GM23338 (cell line): Measurements from ENCODE around the gene WNT5B. TPM values are rescaled to one million over a fixed set of nuclear protein-coding genes. Genes with fewer than 3 reads are reported as not detected.
A peak's percentile ranks its signal among the peaks of the same experiment; 100 is the strongest.

Experiments
- ATAC-seq: fragments of 200-7000 bp; cut with Tn5 transposase; 3 replicates; pipeline ENCODE4 v1.9.1; 2020
- DNase-seq: peaks from one replicate; pipeline ENCODE4 v3.0.0-alpha.2; 2015; ENCODE audit warnings: low spot score
- H2AFZ ChIP-seq: fragments of 200-600 bp; sonication (generic); 2 replicates; pipeline ENCODE4 v1.8.0; 2016; ENCODE audit warnings: antibody characterized with exemption, mild to moderate bottlenecking, moderate library complexity
- H3F3A ChIP-seq: fragments of 200-600 bp; sonication (generic); replicated peaks from 2 replicates; pipeline ENCODE4 v1.8.0; 2017; ENCODE audit warnings: antibody characterized with exemption, mixed run types, low read depth
- H3K27ac ChIP-seq: fragments of 200-600 bp; sonication (generic); 2 replicates; pipeline ENCODE4 v1.6.1; 2016; ENCODE audit warnings: low read depth
- H3K27me3 ChIP-seq: fragments of 200-600 bp; sonication (generic); 2 replicates; pipeline ENCODE4 v1.8.0; 2016; ENCODE audit warnings: mild to moderate bottlenecking, mixed run types, moderate library complexity; ENCODE audit not compliant: insufficient read depth
- H3K36me3 ChIP-seq: fragments of 200-600 bp; sonication (generic); 2 replicates; pipeline ENCODE4 v1.8.0; 2016; ENCODE audit warnings: mild to moderate bottlenecking; ENCODE audit not compliant: insufficient read depth
- H3K4me1 ChIP-seq: fragments of 200-600 bp; sonication (generic); 2 replicates; pipeline ENCODE4 v1.8.0; 2016; ENCODE audit warnings: mild to moderate bottlenecking, moderate library complexity; ENCODE audit not compliant: insufficient read depth
- H3K4me2 ChIP-seq: fragments of 200-600 bp; sonication (generic); 2 replicates; pipeline ENCODE4 v1.7.1; 2017; ENCODE audit warnings: mixed run types
- H3K4me3 ChIP-seq: fragments of 200-600 bp; sonication (generic); 2 replicates; pipeline ENCODE4 v1.6.1; 2016; ENCODE audit warnings: mixed run types
- H3K79me2 ChIP-seq: fragments of 200-600 bp; sonication (generic); replicated peaks from 2 replicates; pipeline ENCODE4 v1.8.0; 2017; ENCODE audit warnings: mild to moderate bottlenecking; ENCODE audit not compliant: insufficient read depth
- H3K9me2 ChIP-seq: fragments of 200-600 bp; sonication (generic); 2 replicates; pipeline ENCODE4 v1.8.0; 2017; ENCODE audit not compliant: insufficient read depth
- H4K20me1 ChIP-seq: fragments of 200-600 bp; sonication (generic); replicated peaks from 2 replicates; pipeline ENCODE4 v1.8.0; 2017; ENCODE audit warnings: mild to moderate bottlenecking; ENCODE audit not compliant: insufficient read depth
- H3K27ac Mint-ChIP-seq: 2 replicates; pipeline ENCODE4 v1.8.0; 2020; ENCODE audit warnings: inconsistent platforms, mild to moderate bottlenecking, moderate library complexity, mixed read lengths
- H3K27me3 Mint-ChIP-seq: 3 replicates; pipeline ENCODE4 v1.8.0; 2022; ENCODE audit warnings: low read depth, mild to moderate bottlenecking, moderate library complexity, mixed read lengths, inconsistent platforms; ENCODE audit not compliant: insufficient read depth, poor library complexity
- H3K36me3 Mint-ChIP-seq: 3 replicates; pipeline ENCODE4 v1.8.0; 2021; ENCODE audit warnings: low read depth, mild to moderate bottlenecking, inconsistent platforms, moderate library complexity, mixed read lengths
- H3K4me1 Mint-ChIP-seq: 3 replicates; pipeline ENCODE4 v1.8.0; 2020; ENCODE audit warnings: mild to moderate bottlenecking, inconsistent platforms, mixed read lengths
- H3K4me3 Mint-ChIP-seq: 3 replicates; pipeline ENCODE4 v1.8.0; 2021; ENCODE audit warnings: moderate library complexity, mild to moderate bottlenecking, inconsistent platforms, mixed read lengths
- H3K9me3 Mint-ChIP-seq: 3 replicates; pipeline ENCODE4 v1.8.0; 2020; ENCODE audit warnings: moderate library complexity, mild to moderate bottlenecking, inconsistent platforms, mixed read lengths
- CREB1 ChIP-seq: fragments of 250-450 bp; sonication (Bioruptor Pico); IDR thresholded peaks from 2 replicates; pipeline ENCODE4 v1.5.0; 2020; ENCODE audit warnings: low read depth, mild to moderate bottlenecking, moderate library complexity
- EZH2 ChIP-seq: fragments of 200-600 bp; sonication (generic); IDR thresholded peaks from one replicate; pipeline ENCODE4 v1.8.0; 2017; ENCODE audit warnings: antibody characterized with exemption, mild to moderate bottlenecking, low read depth; ENCODE audit not compliant: unreplicated experiment
- EZH2phosphoT487 ChIP-seq: fragments of 200-600 bp; sonication (generic); IDR thresholded peaks from one replicate; pipeline ENCODE4 v1.8.1; 2018; ENCODE audit warnings: antibody characterized with exemption; ENCODE audit not compliant: unreplicated experiment
- JUNB ChIP-seq: IDR thresholded peaks from one replicate; pipeline ENCODE4 v1.6.1; 2016; ENCODE audit warnings: antibody characterized with exemption; ENCODE audit not compliant: unreplicated experiment
- NANOG ChIP-seq: IDR thresholded peaks from 2 replicates; pipeline ENCODE4 v1.6.1; 2016; ENCODE audit warnings: antibody characterized with exemption, borderline replicate concordance
- POLR2AphosphoS5 ChIP-seq: IDR thresholded peaks from 2 replicates; pipeline ENCODE4 v1.6.1; 2016; ENCODE audit warnings: antibody characterized with exemption, low read depth
- STAT1 ChIP-seq: IDR thresholded peaks from one replicate; pipeline ENCODE4 v1.6.1; 2016; ENCODE audit warnings: antibody characterized with exemption; ENCODE audit not compliant: unreplicated experiment
- polyA plus RNA-seq: library from polyadenylated mRNA; unstranded; fragments of >200 nt; fragmentation: Nextera tagmentation; extraction: Ambion mirVana; gene quantifications from 2 replicates; pipeline ENCODE4 v1.2.1, GENCODE V29; 2016
- total RNA-seq: library from RNA; depleted of rRNA; stranded (reverse); fragments of >200 nt; shearing (Covaris generic); gene quantifications from 2 replicates; pipeline ENCODE4 v1.2.3, GENCODE V29; 2014
- TF ChIP-seq, protein P1 (sequence below), 2 experiments: fragments of 200-600 bp in 1 of 2; sonication (generic) in 1 of 2; conservative IDR thresholded peaks; 2 replicates each; pipeline versions ENCODE4 v1.5.1 to v1.6.1; 2016 to 2017; ENCODE audit warnings: antibody characterized with exemption in 2 of 2, low read depth in 2 of 2, mild to moderate bottlenecking in 2 of 2, moderate library complexity in 1 of 2
- TF ChIP-seq, protein P2 (sequence below): IDR thresholded peaks from 2 replicates; pipeline ENCODE4 v1.6.1; 2016; ENCODE audit warnings: antibody characterized with exemption
- TF ChIP-seq, protein P3 (sequence below): IDR thresholded peaks from one replicate; pipeline ENCODE4 v1.6.1; 2018; ENCODE audit warnings: antibody characterized with exemption; ENCODE audit not compliant: unreplicated experiment

The WNT5B gene
- total and polyA plus RNA-seq, 2 experiments from 2014 or later = 1.4 to 2.7 TPM

DNA sequence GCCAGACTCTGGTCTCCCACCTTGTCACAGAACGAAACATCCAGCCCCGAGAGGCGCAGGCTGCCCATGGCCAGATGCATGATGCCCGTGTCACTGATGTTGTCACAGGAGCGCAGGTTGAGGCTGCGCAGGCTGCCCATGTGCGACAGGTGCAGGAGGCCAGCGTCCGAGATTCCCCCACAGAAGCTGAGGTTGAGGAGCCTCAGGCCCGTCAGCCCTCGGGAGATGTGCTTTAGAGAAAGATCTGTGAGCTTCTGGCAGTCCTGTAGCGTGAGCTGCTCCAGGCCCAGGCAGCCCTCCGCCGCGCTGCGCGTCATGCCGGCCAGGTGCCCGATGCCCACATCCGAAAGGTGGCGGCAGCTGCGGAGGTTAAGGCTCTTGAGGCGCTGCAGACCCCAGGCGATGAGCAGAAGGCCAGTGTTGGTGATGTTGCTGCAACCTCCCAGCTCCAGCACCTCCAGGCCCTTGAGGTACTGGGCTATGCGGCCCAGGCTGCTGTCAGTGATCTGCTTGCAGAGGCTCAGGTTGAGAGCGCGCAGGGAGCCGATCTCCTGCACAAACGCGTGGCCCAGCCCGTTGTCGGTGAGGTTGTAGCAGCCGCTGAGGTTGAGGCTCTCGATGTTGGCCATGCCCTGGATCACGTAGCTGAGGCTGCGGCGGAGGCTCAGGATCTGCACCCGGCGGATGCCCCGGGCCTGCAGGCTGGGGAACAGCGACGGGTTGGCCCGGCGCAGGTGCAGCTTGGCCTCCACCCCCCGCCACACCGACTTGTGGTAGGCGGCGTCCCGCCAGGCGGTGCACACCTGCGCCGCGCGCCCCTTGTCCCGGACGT, 35.6 kb upstream of the WNT5B start:
- no peaks in the 10 kb centered on the region for H3K36me3 ChIP-seq
- DNase-seq (peak; percentile 53), ATAC-seq (peak; percentile 13)
- Mint-ChIP-seq H3K4me1 (peaks cover 53% of the 10 kb centered on the region), H3K4me3 (peak overlapping the region; percentile 79), H3K27ac (no peak overlapping the region), H3K27me3 (peaks cover 77% of the 10 kb centered on the region), H3K36me3 (peaks cover 4% of the 10 kb centered on the region; the same call in 1 of the 3 replicates), H3K9me3 (no peaks in the 10 kb centered on the region; the same call in 2 of the 3 replicates)
- H3K27ac ChIP-seq = no peak overlapping the region
- peak overlapping the region; percentile 76 for H3K4me2 ChIP-seq
- no peaks in the 10 kb centered on the region for H3K9me2 ChIP-seq
- peaks cover 31% of the 10 kb centered on the region for H3F3A ChIP-seq
- H3K27me3 ChIP-seq = peaks cover 85% of the 10 kb centered on the region
- peak overlapping the region; percentile 65 for H3K4me3 ChIP-seq
- no peak overlapping the region for H2AFZ ChIP-seq
- H3K4me1 ChIP-seq = peaks cover 35% of the 10 kb centered on the region
- TF ChIP-seq EZH2 (peak; percentile 46), NANOG (no peak), EZH2phosphoT487 (peak; percentile 39)
- H3K79me2 ChIP-seq = peaks cover 16% of the 10 kb centered on the region; the same call in 1 of the 2 replicates
- peaks cover 15% of the 10 kb centered on the region for H4K20me1 ChIP-seq

DNA sequence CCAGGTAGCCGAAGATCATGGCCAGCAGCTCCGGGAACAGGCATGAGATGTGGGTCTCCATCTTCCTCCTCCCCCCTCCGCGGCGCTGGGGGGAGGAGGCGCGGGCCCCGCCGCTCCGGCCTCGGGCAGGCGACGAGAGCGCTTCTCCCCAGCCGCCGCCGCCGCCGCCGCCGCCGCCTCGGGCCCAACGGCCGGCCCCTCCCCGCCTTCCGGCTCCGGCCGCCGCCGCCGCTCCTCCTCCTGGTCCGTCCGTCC, 35.1 kb upstream of the WNT5B start:
- Histone ChIP-seq H3K36me3 (no peaks in the 10 kb centered on the region), H3K4me3 (peak overlapping the region; percentile 65), H3K4me2 (peak overlapping the region; percentile 76), H3K79me2 (peaks cover 16% of the 10 kb centered on the region; the same call in 1 of the 2 replicates), H3K27me3 (peaks cover 80% of the 10 kb centered on the region), H4K20me1 (peaks cover 11% of the 10 kb centered on the region), H3K9me2 (no peaks in the 10 kb centered on the region), H3K27ac (no peak overlapping the region), H3K4me1 (peaks cover 30% of the 10 kb centered on the region), H2AFZ (no peak overlapping the region), H3F3A (peaks cover 31% of the 10 kb centered on the region)
- no peaks in the 10 kb centered on the region; the same call in 2 of the 3 replicates for H3K9me3 Mint-ChIP-seq
- peaks cover 4% of the 10 kb centered on the region; the same call in 1 of the 3 replicates for H3K36me3 Mint-ChIP-seq
- peak; percentile 4; the same call in 2 of the 3 replicates for ATAC-seq
- no peak overlapping the region for H3K27ac Mint-ChIP-seq
- H3K4me1 Mint-ChIP-seq = peaks cover 48% of the 10 kb centered on the region
- H3K4me3 Mint-ChIP-seq = peak overlapping the region; percentile 79; the same call in 2 of the 3 replicates
- DNase-seq = no peak
- H3K27me3 Mint-ChIP-seq = peaks cover 77% of the 10 kb centered on the region
- TF ChIP-seq CREB1 (CRISPR knock-in tag) (no peak), EZH2phosphoT487 (no peak), POLR2AphosphoS5 (no peak), EZH2 (no peak), STAT1 (no peak), JUNB (no peak)
- TF ChIP-seq, protein P1, sequence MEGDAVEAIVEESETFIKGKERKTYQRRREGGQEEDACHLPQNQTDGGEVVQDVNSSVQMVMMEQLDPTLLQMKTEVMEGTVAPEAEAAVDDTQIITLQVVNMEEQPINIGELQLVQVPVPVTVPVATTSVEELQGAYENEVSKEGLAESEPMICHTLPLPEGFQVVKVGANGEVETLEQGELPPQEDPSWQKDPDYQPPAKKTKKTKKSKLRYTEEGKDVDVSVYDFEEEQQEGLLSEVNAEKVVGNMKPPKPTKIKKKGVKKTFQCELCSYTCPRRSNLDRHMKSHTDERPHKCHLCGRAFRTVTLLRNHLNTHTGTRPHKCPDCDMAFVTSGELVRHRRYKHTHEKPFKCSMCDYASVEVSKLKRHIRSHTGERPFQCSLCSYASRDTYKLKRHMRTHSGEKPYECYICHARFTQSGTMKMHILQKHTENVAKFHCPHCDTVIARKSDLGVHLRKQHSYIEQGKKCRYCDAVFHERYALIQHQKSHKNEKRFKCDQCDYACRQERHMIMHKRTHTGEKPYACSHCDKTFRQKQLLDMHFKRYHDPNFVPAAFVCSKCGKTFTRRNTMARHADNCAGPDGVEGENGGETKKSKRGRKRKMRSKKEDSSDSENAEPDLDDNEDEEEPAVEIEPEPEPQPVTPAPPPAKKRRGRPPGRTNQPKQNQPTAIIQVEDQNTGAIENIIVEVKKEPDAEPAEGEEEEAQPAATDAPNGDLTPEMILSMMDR (conservative IDR thresholded peaks at IDR 0.05; ENCODE audit: low read depth in 2 of 2) = no peak
- TF ChIP-seq, protein P2, sequence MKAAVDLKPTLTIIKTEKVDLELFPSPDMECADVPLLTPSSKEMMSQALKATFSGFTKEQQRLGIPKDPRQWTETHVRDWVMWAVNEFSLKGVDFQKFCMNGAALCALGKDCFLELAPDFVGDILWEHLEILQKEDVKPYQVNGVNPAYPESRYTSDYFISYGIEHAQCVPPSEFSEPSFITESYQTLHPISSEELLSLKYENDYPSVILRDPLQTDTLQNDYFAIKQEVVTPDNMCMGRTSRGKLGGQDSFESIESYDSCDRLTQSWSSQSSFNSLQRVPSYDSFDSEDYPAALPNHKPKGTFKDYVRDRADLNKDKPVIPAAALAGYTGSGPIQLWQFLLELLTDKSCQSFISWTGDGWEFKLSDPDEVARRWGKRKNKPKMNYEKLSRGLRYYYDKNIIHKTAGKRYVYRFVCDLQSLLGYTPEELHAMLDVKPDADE = no peak
- TF ChIP-seq, protein P3, sequence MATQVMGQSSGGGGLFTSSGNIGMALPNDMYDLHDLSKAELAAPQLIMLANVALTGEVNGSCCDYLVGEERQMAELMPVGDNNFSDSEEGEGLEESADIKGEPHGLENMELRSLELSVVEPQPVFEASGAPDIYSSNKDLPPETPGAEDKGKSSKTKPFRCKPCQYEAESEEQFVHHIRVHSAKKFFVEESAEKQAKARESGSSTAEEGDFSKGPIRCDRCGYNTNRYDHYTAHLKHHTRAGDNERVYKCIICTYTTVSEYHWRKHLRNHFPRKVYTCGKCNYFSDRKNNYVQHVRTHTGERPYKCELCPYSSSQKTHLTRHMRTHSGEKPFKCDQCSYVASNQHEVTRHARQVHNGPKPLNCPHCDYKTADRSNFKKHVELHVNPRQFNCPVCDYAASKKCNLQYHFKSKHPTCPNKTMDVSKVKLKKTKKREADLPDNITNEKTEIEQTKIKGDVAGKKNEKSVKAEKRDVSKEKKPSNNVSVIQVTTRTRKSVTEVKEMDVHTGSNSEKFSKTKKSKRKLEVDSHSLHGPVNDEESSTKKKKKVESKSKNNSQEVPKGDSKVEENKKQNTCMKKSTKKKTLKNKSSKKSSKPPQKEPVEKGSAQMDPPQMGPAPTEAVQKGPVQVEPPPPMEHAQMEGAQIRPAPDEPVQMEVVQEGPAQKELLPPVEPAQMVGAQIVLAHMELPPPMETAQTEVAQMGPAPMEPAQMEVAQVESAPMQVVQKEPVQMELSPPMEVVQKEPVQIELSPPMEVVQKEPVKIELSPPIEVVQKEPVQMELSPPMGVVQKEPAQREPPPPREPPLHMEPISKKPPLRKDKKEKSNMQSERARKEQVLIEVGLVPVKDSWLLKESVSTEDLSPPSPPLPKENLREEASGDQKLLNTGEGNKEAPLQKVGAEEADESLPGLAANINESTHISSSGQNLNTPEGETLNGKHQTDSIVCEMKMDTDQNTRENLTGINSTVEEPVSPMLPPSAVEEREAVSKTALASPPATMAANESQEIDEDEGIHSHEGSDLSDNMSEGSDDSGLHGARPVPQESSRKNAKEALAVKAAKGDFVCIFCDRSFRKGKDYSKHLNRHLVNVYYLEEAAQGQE = no peak
